AG20443 (cell line): ENCODE data around the gene PCED1A.

Experiments
- DNase-seq: peaks from one replicate; pipeline ENCODE4 v3.0.0; 2012; ENCODE audit warnings: low spot score, mixed read lengths

Gene PCED1A

DNA sequence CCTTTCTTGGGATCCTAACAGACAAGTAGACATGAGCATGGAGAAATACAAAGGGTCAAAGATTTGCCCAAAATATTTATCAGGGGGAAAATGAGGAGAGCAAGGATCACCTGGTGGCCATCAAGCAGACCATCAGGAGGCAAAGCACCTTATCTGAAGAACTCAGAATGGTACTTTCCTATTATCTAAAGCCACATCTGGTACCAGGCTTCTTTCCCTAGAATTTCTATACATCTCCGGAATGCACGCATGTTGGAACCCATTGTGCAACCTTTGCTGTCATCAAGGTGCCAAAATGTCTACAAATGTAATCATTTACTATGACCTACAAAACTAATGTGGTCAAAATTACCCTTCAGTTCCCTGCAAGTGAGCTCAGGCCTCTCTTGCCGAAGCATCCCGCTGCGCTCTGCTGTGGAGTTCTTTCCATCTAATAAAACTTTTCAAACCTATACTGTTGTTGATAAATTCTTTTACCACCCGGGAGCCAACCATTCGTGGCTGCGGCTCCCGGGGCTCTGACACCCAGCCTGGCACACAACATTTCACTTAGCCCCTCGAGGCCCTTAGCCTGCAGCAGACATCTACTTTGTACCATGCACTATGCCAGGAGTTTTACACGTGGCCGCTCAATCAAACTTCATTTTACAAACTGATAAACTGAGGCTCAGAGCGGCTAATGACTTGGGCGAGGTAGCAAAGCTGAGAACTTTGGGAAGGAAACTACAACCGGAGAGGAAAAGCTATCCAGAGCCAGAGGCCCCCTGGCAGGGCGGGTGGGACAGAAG lies 36.2 kb downstream of the PCED1A start:
- DNase-seq, result peak; percentile 2

DNA sequence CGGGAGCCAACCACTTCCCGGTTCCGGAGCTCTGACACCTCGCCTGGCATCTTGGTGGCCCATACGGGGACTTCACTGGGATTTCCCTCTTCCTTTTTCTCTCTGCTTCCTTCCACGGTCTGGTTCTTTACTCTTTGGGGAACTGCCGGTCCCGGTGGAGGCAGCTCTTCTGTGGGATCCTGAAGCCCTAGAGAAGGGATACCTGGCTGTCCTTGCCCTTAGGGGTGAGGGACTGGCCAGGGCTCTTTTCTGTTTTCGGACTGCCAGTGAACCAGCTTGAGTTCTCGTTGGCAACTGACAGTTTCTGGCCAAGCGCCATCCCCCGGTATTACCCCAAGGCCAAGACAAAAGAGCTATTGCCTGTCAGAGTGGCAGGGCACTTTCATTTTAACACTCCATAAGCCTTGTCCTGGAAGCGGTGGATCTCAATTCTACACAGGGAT lies 39.1 kb downstream of the PCED1A start:
- DNase-seq, result peak; percentile 8

DNA sequence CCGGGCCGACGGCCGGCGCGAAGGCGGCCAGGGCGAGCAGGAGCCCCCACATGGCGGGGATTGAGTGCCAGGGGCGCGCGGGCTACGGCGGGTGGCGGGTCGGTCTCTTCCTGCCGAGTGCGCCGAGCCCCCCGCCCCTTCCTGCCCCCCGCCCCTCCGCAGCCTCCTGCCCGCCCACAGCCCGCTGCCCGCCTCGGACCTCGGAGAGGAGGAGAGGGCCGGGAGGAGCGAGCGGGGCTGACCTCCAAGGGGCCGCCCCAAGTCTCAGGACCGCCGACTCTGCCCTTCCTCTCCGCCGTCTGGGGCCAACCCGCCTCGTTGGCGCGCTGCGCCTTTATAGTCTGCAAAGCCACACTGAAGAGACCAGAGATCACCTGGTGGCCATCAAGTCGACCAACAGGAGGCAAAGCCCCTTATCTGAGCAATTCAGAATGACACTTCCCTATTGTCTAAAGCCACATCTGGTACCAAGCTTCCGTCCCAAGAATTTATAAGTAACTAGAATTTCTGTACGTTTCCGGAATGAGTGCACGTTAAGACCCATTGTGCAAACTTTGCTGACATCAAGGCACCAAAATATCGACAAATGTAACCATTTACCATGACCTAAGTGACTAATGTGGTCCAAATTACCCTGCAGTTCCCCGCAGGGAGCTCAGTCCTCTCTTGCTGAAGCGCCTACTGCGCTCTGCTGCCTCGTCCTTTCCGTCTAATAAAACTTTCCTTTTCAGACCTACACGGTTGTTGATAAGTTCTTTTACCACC lies 39.8 kb downstream of the PCED1A start, which contains the start of gene CPXM1:
Gene CPXM1, minus strand, starts transcription at position 107 of the 765 bp plus-strand sequence. Its CDS starts 55 bp downstream, at position 52.
- DNase-seq, result peak; percentile 22

DNA sequence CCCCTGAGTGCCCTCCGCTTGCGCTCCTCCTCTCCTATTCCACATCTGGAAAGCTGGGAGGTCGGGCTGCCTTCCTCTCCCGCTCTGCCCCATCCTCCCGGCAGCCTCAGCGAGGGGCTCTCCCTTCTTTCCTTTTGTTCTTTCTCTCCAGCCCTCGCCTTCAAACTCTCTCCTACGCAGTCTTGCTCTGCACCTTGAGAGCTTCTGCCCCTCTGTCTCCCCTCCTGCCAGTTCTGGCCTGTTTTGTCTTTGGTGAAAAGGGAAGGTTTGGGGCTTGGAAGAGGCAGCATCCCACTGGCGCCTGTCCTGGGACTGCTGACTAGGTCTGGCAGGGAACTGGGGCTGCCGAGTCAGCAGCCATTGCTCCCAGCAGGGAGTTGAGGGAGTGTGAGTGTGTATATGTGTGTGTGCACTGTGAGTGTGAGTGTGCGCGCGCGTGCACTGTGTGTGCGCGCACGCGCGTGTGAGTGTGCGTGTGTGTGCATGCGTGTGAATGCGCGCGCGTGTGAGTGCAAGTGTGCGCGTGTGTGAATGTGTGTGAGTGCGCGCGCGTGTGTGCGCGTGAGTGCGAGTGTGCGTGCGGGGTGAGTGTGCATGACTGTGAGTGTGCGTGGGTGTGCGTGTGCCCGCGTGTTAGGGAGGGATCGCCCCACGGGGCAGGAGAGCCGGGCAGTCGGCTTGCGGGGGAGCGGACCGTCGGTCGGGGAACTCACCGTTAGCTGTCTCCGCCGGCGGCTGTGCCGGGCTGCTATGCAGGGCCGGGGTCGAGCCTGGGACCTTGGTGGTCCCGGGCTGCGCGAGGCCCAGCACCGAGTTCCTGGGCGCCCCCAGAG lies 40.6 kb downstream of the PCED1A start:
- peak; percentile 70 for DNase-seq

DNA sequence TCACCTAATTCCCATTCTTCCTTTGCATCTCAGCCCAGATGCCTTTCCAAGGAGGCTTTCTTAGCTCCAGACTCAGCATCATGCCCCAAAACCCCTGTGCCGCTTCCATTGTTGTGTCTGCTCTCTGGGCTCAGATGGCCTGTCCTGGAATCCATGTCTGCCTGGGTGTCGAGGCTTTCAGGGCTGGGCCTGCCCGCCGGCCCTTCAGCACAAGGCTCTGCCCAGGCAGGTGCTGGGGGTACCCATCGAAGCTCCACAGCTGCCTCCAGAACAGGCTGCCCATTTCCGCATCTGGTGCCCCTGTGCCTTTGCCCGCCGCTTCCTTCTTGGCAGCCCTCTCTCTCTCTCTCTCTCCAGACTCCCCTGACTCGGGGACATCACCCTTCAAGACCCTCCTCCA lies 41.2 kb downstream of the PCED1A start:
- DNase-seq, result peak; percentile 11

DNA sequence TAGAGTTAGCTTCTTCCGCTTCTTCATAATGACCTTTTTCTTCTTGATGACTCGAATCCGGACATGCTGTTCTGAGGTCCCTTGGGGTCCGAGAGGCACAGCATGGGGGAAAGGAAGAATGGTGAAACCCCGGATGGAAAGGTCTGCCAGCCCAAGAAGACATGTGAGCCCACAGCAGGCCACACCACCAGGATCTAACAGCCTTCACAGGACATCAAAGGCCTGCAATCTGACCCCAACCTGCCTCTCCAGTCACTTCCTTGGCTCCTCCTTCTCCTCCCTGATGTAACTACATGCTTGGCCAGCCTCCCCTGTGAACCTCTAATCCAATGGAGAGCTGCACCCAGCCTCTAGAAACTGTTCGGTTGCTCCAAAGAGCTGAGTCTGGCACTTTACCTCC lies 41.6 kb downstream of the PCED1A start:
- DNase-seq, result peak; percentile 41

DNA sequence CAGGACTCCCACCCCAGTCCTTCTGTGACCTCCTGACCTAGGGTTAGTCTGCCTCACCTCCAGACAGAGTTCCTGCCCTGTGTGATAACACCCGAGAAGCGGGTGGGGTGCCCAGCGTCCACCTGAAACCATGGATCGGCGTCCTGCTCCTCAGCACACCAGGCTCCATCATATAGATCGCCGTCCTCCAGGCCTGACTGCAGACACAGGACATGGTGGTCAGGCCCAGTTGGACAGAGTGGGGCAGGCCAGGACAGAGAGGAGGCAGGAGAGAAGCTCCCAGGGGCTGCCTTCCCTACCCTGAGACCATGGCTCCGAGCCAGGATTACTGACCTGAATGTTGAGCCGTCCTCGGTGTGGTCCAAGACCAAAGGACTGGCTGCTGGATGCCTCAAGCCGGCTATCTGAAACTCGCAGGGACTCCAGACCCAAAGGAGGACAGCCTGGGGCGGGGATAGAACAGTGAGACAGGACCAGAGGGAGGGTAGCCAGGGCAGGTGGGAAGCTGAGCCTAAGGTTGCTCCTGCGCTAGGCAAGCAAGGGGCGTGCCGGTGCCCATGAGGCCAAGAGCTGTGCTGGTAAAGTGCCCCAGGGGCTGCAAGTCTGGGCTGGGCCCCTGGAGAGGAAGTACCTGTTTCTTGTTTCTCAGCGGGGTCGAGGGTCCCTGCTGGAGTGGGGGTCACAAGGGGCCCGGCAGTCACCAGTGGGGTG lies 42.2 kb downstream of the PCED1A start:
- DNase-seq, result peak; percentile 9

DNA sequence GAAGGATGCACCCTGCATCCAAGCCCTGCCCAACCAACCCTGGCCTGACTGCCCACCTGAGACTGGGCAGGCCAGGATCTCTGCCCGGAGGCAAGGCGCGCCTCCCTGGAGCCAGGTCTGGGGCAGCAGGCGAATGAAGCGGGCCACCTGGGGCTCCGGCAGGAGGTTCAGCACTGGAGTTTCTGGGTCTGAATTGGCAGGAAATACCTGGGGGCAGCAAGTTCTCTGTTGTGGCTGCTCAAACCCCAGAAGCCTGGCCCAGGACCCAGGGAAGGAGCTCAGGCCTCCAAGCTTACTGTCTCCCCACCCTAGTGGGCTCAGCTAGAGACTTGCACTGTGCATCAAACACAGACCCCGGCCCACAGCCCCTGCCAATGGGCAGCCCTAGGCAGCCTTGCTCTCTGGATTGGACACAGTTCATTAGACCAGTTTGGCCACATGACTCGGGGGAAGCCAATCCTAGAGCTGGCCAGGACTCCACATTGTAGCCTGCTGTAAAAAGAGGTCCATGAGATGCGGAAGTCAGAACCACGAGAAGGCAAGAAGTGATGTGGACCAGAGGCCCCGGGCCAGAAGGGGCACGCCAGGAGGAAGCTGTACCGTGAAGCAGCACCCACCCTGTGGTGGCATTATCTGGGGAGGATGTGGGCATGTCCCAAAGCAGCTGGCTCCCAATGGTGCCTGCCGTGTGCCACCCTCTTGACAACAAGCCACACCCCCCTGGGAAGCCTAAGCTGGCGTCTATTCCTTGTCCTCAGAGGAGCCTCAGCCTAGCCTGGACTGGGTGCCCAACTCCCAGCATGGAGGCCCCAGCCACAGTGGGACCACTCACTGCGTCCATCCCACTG lies 43.1 kb downstream of the PCED1A start:
- DNase-seq, result peak; percentile 12

DNA sequence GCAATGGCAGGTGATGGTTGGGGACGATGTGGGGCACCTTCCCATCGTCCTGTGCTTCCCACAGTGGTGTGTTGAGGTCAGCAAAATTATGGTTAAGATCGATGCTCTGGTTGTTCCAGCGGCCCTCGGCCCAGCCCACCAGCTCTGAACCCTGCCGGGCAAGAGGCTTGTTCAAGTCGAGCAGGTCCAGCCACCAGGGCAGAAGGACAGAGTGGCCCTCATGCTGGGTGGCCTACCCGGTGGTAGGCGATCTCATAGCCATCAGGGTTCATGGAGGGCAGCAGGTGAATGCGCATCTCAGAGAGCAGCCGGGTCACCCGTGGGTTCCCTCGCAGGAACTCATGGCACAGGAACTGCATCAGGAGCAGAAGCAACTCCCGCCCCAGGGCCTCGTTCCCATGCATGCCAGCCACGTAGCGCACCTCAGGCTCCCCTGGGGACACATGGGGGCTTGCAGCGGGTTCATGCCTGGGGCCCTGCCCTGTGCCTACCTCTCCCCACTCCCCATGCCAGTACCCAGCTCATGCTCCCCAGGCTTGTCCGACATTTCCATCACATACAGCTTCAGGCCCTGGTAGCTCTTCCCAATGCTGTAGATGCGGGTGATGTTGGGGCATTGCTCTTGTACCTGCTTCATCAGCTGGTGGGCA lies 44.3 kb downstream of the PCED1A start:
- peak; percentile 4 for DNase-seq

DNA sequence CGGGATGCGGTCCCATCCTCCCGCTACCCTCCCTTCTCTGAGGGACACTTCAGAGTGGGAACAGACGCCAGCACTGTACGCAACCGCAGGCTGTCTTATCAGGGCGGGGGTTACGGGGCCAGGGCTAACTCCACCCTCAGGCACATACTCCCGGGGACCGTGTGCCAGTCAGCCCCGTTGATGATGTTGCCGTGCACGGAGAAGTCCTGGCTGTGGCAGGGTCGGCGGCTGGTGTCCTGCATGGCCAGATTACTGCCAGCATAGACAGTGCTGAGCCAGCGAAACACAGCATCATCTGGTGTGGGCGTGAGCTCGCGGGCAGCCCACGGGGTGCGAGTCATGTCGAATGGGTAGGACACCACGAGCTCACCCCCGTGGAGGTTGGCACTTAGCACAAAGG lies 45.0 kb downstream of the PCED1A start:
- DNase-seq, result peak; percentile 5

DNA sequence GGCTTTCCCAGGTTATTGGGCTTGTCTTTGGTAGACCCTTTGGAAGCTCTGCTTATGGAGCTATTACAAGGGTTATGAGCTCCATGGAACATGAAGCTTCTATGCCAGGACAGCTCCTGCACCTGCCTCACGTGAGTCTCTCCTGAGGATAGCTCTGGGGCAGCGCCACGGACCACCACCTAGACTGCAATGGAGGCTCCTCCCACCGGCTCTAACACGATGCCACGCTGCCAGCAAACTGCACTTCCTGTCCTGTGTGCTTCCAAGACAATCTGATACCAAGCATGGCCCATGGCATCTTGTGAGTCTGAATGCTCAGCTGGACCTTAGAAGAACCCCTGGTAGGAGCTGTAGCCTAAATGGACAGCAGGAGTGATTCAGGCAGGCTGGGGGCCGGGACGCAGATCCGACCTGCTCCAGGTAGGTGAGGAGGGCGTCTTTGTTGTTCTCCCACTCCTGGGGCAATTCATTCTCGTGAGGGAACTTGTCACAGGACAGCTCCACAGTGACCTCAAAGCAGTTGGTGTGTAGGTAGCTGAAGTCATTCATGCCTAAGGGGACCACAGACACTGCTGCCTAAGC lies 45.5 kb downstream of the PCED1A start:
- peak; percentile 5 for DNase-seq

DNA sequence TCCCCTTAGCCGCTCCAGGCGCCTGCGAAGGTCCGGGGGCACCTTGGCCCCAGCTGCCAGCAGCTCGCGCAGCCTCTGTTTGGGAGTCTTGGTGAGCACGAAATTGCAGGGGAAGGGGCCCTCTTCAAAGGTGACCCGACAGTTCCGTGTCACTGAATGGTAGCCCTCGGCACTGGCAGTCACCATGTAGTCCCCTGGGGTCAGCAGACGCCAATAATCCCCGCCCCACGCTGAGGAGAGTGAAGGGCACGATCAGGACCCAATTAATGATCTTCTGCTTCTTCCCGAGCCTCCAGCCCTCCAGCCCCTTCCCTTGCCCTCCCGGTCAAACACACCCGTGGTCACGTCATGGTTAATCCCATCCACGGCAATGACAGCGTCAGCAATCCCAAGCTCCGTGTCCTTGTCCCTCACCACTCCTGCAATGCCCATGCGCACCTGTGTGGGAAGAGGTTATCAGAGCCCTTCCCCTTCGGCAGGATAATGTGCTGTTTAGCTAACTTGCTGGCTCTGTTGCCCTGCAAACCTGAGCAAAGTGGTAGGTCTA lies 46.2 kb downstream of the PCED1A start:
- DNase-seq, result peak; percentile 6

DNA sequence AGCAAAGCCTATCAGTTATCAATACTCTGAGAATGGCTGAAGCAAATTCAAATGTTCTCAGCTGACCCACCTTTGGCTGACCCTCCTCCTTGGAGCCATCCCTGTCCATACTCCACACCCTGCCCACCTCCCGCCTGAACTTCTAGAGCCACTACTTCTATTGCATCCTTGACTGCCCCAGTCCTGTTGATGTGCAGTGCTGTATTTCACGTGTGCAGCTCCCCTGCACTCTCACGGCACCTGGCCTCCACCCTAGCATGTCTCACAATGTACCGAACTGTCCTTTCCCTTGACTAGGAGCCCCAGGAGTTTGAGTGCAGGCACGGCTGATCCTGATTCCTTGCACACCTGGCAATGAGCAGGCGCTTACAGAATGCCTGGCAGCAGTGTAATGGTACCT lies 47.0 kb downstream of the PCED1A start:
- peak; percentile 3 for DNase-seq
